OCI-LY7 (cell line): ENCODE data around the gene HEG1.

Source experiments
- EZH2phosphoT487 ChIP-seq: fragments of 200-600 bp; sonication (generic); IDR thresholded peaks from 2 replicates; pipeline ENCODE4 v1.6.1; 2018; ENCODE audit warnings: low read depth, borderline replicate concordance, mild to moderate bottlenecking, mixed run types, antibody characterized with exemption, low read length, moderate library complexity, mixed read lengths
- TF ChIP-seq, protein P1 (sequence below): fragments of 200-600 bp; sonication (generic); conservative IDR thresholded peaks from 2 replicates; pipeline ENCODE4 v1.5.1; 2014; ENCODE audit warnings: mild to moderate bottlenecking, antibody characterized with exemption, low read length, moderate library complexity, mixed read lengths

DNA sequence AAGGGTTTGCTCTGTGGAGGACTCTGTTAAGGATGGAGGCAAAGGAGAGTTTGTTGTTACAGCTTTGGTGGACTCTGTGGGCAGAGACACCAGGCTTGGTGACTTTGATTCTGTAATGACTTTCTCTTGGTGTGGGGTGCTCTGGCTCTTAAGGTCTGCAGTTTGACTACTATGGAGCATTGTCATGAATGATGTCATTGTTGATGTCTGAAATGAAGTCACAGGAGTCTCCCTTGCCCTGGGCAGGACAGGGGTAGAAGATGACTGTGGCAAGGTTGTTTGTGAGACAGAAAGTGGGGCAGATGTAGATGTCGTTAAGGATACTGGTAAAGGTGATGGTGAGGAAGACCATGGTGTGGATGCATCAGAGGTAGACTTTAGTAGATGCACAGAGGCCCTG lies 42.7 kb downstream of the HEG1 start:
- TF ChIP-seq EZH2phosphoT487 = no peak
- TF ChIP-seq, protein P1, sequence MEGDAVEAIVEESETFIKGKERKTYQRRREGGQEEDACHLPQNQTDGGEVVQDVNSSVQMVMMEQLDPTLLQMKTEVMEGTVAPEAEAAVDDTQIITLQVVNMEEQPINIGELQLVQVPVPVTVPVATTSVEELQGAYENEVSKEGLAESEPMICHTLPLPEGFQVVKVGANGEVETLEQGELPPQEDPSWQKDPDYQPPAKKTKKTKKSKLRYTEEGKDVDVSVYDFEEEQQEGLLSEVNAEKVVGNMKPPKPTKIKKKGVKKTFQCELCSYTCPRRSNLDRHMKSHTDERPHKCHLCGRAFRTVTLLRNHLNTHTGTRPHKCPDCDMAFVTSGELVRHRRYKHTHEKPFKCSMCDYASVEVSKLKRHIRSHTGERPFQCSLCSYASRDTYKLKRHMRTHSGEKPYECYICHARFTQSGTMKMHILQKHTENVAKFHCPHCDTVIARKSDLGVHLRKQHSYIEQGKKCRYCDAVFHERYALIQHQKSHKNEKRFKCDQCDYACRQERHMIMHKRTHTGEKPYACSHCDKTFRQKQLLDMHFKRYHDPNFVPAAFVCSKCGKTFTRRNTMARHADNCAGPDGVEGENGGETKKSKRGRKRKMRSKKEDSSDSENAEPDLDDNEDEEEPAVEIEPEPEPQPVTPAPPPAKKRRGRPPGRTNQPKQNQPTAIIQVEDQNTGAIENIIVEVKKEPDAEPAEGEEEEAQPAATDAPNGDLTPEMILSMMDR = no peak
